ENCODE results near the gene DPP9.
"Not testable (repeated sequence)": the region's sequence is repeated elsewhere in the genome, so short reads cannot be mapped to it uniquely, and the experiment has no call there.

The DPP9 gene

GRCh38 chr19:4715529-4716221 lies 8.0 kb downstream of the DPP9 start:
- no peak for DNase-seq (ENCODE audit: low read depth)
- no peak overlapping the region for H3K4me3 ChIP-seq (ENCODE audit: low read length)
- TF ChIP-seq, protein P1, sequence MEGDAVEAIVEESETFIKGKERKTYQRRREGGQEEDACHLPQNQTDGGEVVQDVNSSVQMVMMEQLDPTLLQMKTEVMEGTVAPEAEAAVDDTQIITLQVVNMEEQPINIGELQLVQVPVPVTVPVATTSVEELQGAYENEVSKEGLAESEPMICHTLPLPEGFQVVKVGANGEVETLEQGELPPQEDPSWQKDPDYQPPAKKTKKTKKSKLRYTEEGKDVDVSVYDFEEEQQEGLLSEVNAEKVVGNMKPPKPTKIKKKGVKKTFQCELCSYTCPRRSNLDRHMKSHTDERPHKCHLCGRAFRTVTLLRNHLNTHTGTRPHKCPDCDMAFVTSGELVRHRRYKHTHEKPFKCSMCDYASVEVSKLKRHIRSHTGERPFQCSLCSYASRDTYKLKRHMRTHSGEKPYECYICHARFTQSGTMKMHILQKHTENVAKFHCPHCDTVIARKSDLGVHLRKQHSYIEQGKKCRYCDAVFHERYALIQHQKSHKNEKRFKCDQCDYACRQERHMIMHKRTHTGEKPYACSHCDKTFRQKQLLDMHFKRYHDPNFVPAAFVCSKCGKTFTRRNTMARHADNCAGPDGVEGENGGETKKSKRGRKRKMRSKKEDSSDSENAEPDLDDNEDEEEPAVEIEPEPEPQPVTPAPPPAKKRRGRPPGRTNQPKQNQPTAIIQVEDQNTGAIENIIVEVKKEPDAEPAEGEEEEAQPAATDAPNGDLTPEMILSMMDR (IDR thresholded peaks at IDR 0.05; ENCODE audit: insufficient read depth, low read depth, low read length, missing control alignments) = no peak

DNA sequence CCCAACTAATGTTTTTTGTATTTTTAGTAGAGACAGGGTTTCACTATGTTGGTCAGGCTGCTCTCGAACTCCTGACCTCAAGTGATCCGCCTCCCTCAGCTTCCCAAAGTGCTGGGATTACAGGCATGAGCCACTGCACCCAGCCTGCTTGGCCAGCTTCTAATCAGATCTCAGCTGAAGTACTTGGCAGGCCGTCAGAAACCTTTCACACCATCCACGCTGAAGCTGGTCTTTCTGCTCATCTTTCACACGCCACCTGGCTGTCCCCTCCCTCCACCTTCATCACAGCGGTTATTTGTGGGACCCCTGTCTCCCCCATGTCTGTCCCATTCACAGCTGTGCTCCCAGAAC lies 8.5 kb downstream of the DPP9 start:
- DNase-seq (ENCODE audit: low read depth) = not testable (repeated sequence)

GRCh38 chr19:4714016-4714415 lies 9.6 kb downstream of the DPP9 start:
- DNase-seq (ENCODE audit: low read depth) = no peak
- TF ChIP-seq, protein P1 (IDR thresholded peaks at IDR 0.05; ENCODE audit: insufficient read depth, low read depth, low read length, missing control alignments) = no peak
- H3K4me3 ChIP-seq (ENCODE audit: low read length) = no peak overlapping the region

More for the DNA sequence above, 8.5 kb downstream of the DPP9 start:
- H3K4me3 ChIP-seq (ENCODE audit: low read length) = not testable (repeated sequence)

GRCh38 chr19:4713384-4713951 lies 10.2 kb downstream of the DPP9 start:
- no peak overlapping the region for H3K4me3 ChIP-seq (ENCODE audit: low read length)
- peak; percentile 100 for DNase-seq (ENCODE audit: low read depth)
- TF ChIP-seq, protein P1 (IDR thresholded peaks at IDR 0.05; ENCODE audit: insufficient read depth, low read depth, low read length, missing control alignments) = no peak

GRCh38 chr19:4712771-4713170 lies 10.9 kb downstream of the DPP9 start:
- no peak overlapping the region for H3K4me3 ChIP-seq (ENCODE audit: low read length)
- TF ChIP-seq, protein P1 (IDR thresholded peaks at IDR 0.05; ENCODE audit: insufficient read depth, low read depth, low read length, missing control alignments) = no peak
- DNase-seq (ENCODE audit: low read depth) = no peak

GRCh38 chr19:4711211-4711610 lies 12.4 kb downstream of the DPP9 start:
- TF ChIP-seq, protein P1 (IDR thresholded peaks at IDR 0.05; ENCODE audit: insufficient read depth, low read depth, low read length, missing control alignments) = no peak
- no peak for DNase-seq (ENCODE audit: low read depth)
- no peak overlapping the region for H3K4me3 ChIP-seq (ENCODE audit: low read length)

DNA sequence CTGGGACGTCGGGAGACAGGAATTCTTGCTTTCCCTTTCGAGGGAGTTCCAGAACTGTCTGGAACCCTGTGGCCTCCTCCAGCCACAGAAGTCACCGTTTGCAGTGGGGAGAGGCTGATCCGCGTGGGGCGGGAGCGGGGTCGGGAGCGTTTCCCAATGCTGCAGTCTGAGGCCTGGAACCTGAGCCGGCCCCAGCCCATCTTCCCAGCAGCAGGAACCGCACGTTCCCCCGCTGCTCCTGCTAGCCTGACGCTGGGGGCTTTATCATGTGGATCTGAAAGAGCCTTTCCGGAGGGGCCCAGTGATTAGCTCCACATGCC lies 13.4 kb downstream of the DPP9 start:
- H3K4me3 ChIP-seq (ENCODE audit: low read length) = no peak overlapping the region
- DNase-seq (ENCODE audit: low read depth) = no peak
- TF ChIP-seq, protein P1 (IDR thresholded peaks at IDR 0.05; ENCODE audit: insufficient read depth, low read depth, low read length, missing control alignments) = no peak

All from epithelial cell of esophagus (primary cell).